Activated T-helper 1 cell treated with anti-CD3 and anti-CD28 coated beads, Interleukin-2, amount 50 U/mL, for 16 hours (primary cell): ENCODE measurements around the gene CCL3.
A peak's percentile ranks its signal among the peaks of the same experiment; 100 is the strongest.
"Not testable (repeated sequence)": the region's sequence is repeated elsewhere in the genome, so short reads cannot be mapped to it uniquely, and the experiment has no call there.

Experiments used
- DNase-seq, 2 donors: peaks; one replicate each; pipeline ENCODE4 v3.0.0-alpha.2; 2020; ENCODE audit warnings: low read depth in 1 of 2, low spot score in 1 of 2

The CCL3 gene

DNA sequence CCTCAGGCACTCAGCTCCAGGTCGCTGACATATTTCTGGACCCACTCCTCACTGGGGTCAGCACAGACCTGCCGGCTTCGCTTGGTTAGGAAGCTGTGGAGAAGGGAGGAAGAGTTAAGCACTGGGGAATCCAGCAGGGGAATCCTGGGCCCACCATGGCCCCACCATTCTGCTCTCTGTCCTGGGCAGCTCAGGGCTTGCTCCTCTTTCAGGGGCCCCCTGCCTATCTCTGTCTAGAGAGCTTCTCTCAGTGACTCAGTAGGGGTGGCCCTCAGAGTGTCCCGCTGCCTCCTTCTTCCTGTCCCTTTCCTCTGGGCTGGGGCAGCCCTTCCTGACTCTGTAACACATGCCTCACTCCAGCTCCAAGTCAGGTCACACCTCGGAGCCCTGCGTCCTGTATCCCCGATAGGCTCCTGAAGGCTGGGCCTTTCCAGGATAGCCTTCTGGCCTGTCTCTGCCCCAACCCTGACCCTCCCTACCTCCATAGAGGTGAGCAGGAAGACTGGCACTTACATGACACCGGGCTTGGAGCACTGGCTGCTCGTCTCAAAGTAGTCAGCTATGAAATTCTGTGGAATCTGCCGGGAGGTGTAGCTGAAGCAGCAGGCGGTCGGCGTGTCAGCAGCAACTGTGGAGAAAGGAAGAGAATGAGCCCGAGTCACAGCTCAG lies 1.1 kb downstream of the CCL3 start:
- no peak for DNase-seq

- DNase-seq = not testable (repeated sequence)
These were observed 1.9 kb downstream of the CCL3 start for GRCh38 chr17:36087897-36088572.

DNA sequence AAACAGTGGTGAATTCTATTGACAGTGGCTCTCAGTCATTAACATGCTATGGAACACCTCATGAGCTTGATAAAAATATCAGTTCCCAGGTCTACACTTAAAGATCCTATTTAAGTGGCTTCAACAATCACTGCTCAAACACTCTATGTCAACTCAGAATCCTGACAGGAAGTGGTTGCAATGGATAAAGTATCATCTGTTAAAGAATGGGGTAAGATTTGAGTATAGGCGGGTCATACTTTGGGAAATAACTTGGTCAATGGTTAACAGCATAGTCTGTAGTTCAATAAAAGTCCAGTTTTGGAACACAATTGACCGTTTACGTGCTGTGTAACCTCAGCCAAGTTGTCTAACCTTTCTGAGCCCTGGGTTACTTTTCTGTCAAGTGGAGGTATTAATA lies 2.5 kb downstream of the CCL3 start:
- DNase-seq = not testable (repeated sequence)

GRCh38 chr17:36086791-36087190 lies 3.2 kb downstream of the CCL3 start:
- DNase-seq = no peak

DNA sequence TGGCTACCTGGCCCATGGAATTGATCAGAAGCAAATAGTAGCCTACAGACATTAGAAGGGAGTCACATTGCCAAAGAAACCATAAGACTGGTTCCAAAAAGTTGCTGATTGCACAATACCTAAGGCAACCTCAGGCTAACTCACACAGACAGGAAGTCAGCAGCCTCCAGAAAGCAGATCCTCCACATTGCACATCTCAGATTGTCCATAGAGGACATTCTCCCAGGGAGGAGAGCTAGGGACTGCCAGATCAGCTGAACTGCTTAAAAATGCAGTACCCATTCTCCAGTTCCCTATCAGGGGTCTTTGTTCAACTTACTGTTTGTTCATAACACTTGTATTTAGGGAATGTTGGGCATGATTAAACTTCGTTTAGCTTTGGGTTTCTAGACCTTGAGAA lies 4.2 kb downstream of the CCL3 start:
- no peak for DNase-seq

GRCh38 chr17:36083691-36084090 lies 6.3 kb downstream of the CCL3 start:
- DNase-seq = not testable (repeated sequence)

DNA sequence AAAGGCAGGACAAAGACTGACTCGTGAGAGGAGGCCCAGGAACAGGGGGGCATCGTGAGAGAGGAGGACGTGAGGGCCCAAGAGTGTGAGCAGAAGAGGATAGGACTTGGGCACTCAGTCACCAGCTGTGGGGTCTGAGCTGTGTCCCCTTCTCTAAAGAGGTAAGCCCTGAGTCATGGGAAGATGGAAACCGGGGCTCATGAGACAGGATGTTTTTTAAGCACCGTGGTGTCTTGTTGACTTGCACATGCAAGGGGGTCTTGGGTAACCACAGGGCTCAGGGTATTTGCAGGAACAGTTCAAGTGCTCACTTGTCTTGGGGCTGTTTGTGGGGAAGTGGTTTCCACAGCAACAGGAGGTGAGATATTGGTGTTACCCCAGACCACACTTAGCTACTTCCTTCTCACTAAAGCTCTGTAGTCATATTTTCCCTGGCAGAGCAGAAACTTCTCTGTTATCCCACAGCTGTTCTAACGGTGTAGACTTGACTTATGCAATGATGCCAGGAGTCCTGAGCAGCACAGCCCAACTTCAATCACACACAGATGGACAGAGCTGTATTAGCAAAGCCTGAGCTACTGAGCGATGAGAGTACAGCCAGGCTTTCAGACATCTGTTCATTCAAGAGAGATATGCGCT lies 7.3 kb downstream of the CCL3 start:
- DNase-seq = not testable (repeated sequence)

DNA sequence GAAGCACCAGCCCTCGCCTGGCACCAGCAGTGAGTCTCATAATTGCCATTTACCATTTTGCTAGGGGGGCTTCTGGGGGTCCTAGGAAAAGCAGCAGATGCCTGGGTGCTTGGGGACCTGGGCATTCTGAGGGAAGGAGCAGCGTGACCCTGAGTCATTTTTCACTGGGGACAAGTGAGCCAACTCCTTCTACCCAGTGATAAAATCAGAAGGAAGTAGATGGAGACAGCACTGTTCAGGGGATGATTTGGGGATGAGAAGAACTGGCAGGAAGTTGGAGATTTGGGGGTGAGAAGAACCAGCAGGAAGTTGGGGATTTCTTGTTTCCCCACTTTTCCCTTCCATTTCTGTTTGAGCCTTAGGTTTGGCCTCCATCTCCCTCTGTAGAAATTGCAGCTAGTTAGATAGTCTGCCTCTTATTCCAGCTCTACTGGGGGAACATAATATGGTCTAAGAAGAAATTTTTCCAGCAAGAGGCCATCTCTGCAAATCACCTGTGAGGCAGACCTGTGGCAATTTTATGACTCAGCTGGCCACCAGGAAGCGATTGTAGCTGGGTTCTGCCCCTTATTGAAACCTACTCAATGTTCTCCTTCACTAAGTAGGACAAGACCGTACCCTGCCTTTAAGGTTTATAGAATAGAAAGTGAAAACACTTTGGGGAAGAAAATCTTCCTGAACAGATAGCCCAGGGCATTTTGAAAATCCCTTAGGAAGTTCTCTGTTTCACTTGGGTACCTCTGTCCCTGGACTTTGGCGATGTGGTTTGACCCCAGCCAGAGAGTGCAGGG lies 8.1 kb downstream of the CCL3 start:
- DNase-seq = not testable (repeated sequence)

DNA sequence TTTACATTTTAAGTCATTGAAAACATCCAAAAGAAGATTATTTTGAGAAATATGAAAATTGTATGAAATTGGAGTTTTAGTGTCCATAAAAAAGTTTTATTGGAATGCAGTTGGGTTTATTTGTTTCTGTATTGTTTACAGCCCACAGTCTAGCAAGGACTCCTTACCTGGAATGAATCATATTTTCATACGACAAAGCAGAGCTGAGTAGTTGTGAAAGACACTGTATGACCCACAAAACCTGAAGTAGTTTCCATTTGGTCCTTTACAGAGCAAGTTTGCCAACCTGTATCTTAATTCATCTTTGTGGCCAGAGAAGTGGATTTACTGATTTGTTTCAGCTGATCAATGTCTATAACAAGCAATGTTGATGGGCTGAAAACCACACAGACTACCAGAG lies 15.6 kb downstream of the CCL3 start:
- DNase-seq = no peak

GRCh38 chr17:36072431-36073121 lies 17.4 kb downstream of the CCL3 start:
- DNase-seq = peak in 1 of 2 donors; percentile 29

DNA sequence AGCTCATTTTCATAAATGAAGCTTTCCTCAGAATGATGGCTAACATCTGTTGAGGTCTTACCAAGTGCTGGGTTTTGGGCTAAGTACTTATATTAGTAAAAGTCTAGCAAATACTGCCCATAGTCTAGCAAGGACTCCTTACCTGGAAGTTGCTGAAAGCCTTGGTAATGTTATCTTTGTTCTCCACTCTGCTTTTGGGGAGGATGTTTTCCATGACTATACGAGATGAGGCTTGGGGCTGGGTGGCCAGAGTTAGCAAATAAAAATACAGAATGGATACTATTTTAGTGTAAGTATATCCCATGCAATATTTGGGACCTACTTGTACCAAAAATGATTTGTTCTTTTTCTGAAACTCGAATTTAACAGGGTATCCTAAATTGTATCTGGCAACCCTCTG lies 18.2 kb downstream of the CCL3 start:
- DNase-seq = no peak

DNA sequence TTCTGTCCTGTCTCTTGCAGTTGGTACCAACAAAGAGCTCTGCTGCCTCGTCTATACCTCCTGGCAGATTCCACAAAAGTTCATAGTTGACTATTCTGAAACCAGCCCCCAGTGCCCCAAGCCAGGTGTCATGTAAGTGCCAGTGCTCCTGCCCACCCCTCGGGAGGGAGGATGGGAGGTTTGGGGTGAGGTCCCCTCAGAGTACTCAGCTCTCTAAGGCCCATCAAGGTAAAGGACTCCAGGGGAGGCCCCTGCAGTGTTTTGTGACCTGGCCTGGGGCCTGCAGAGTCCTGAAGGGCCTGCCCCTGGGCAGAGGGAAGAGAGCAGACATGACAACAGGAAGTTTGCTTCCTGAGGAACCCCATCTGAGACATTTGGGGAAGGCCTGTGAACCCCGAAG lies 19.5 kb downstream of the CCL3 start:
- DNase-seq = no peak

- DNase-seq = no peak
These were observed 20.8 kb downstream of the CCL3 start for GRCh38 chr17:36069136-36069535.

DNA sequence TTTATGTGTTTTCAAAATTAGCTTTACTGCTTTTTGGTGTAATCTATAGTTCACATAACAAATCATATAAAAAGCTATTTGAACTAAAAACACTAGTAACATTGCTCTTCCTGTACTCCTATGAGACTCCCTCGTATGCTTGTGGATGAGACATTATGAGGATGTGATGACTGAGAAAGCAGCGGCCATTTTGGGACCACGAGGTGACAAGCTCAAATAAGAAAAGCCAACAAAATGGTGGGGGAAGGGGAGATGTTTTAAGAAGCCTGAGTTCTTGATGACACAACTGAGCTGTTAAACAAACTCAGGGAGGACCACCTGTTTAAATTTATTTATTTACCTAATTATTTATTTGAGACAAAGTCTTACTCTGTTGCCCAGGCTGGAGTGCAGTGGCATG lies 21.4 kb downstream of the CCL3 start:
- no peak for DNase-seq

DNA sequence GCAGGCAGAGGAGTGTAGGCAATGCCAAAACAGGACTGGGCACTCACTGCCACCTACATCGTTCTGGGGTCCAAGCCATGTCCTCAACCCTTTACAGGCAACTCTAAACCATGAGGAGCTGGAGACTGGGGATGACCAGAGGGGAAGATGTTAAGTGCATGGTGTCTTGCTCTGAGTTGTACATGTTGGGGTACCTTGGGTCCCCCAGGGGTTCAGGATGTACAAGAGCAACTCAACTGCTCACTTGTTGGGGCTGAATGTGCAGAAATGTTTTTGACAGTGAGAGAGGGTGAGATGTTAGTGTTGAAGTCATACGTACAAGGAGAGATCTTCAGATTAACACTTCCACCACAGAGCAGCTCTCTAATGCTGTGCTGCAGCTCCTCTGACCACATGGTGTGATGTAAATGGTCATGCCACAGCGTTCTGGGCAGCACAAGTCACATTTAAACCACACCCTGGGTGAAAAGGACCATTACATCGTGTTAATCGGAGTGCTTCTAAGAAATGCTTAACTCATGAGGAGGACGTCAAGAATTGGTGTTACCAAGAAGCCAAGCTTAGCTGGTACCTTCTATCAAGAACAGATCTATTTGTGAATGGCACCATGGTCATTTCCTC lies 23.5 kb downstream of the CCL3 start:
- no peak for DNase-seq

GRCh38 chr17:36063786-36064541 lies 26.0 kb downstream of the CCL3 start, which contains the start of gene CCL18:
Gene CCL18 (plus strand): TSS chr17:36064272. CDS start chr17:36064343, 71 bp downstream.
- DNase-seq = no peak

GRCh38 chr17:36060816-36061215 lies 29.1 kb downstream of the CCL3 start:
- DNase-seq = no peak

GRCh38 chr17:36059406-36059805 lies 30.5 kb downstream of the CCL3 start:
- no peak for DNase-seq

DNA sequence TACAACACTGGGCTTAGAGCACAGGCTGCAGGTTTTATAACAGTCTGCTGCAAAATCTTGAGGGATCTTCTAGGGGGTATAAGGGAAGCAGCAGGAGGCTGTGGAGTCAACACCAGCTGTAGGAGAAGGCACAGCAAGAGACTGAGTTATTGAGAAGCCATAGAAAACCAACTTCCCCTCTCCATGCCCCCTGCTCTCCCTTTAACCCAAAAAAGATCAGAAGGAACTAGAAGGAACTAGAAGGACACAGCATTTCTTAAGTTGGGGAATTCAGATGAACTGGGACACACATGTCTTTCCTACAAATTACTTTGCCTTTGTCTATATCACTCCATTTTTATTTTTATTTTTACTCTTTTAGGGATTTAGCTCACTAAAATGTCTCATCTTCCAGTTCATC lies 32.0 kb downstream of the CCL3 start:
- DNase-seq = no peak
